A549 (cell line): ENCODE measurements around the gene POM121L2. TPM values are rescaled to one million over a fixed set of nuclear protein-coding genes. Genes with fewer than 3 reads are reported as not detected.

Source experiments
- ATAC-seq, 2 experiments: fragments of 200-7000 bp in 1 of 2; fragments of >200 bp in 1 of 2; cut with Nextera tagmentation in 1 of 2; cut with Tn5 transposase in 1 of 2; 3 replicates each; pipeline versions ENCODE4 v1.8.0 to v1.9.1; 2018 to 2020; ENCODE audit warnings: mild to moderate bottlenecking in 1 of 2, moderate library complexity in 1 of 2
- CTCF ChIA-PET: fragments of 300-600 bp; sonication (Branson Sonifier 250); formaldehyde crosslinking; extraction: SDS; loops from one replicate; lab custom pipeline; 2021; ENCODE audit warnings: antibody characterized with exemption, inconsistent platforms; lab: Yijun Ruan, JAX
- POLR2A ChIA-PET: fragments of 350-600 bp; formaldehyde crosslinking; extraction: SDS; loops from one replicate; lab custom pipeline; 2021; ENCODE audit warnings: antibody characterized with exemption, inconsistent platforms; lab: Yijun Ruan, JAX
- DNase-seq, 2 experiments: peaks; one replicate each; pipeline versions ENCODE4 v3.0.0 to v3.0.0-alpha.2; 2011 to 2016; ENCODE audit warnings: low read depth in 1 of 2, low spot score in 1 of 2
- FAIRE-seq: peaks from 2 replicates; lab custom pipeline; 2011; peaks lifted over from hg19 to GRCh38; lab: Jason Lieb, UNC
- H3K27ac ChIP-seq, 2 experiments: fragments of >200 bp; sonication (Bioruptor Twin); formaldehyde crosslinking; 3 replicates each; pipeline ENCODE4 v1.5.1; 2016 to 2017
- H3K4me1 ChIP-seq: fragments of >200 bp; sonication (Bioruptor Twin); formaldehyde crosslinking; 3 replicates; pipeline ENCODE4 v1.6.1; 2016
- H3K4me2 ChIP-seq: fragments of >200 bp; sonication (Bioruptor Twin); formaldehyde crosslinking; 3 replicates; pipeline ENCODE4 v1.6.1; 2016
- H3K4me3 ChIP-seq: fragments of >200 bp; sonication (Bioruptor Twin); formaldehyde crosslinking; 3 replicates; pipeline ENCODE4 v1.5.1; 2016
- H3K9me3 ChIP-seq: fragments of >200 bp; sonication (Bioruptor Twin); formaldehyde crosslinking; 3 replicates; pipeline ENCODE4 v1.6.1; 2016
- CEBPB ChIP-seq, 2 experiments: fragments of >200 bp in 1 of 2; sonication (Bioruptor Twin) in 1 of 2; formaldehyde crosslinking in 1 of 2; IDR thresholded peaks; 2 replicates each; pipeline ENCODE4 v1.6.1; 2012 to 2016
- EP300 ChIP-seq, 2 experiments: fragments of >200 bp; sonication (Bioruptor Twin); formaldehyde crosslinking; IDR thresholded peaks; 2 replicates in 1 of 2; 3 replicates in 1 of 2; pipeline ENCODE4 v1.6.1; 2016 to 2017
- ESRRA ChIP-seq: fragments of 150-350 bp; IDR thresholded peaks from 2 replicates; pipeline ENCODE4 v1.6.1; 2014; ENCODE audit warnings: mild to moderate bottlenecking, low read length, borderline replicate concordance
- FOSL2 ChIP-seq, 2 experiments: fragments of 450-650 bp in 1 of 2; fragments of >200 bp in 1 of 2; sonication (Bioruptor Twin) in 1 of 2; formaldehyde crosslinking; IDR thresholded peaks; 2 replicates each; pipeline versions ENCODE4 v1.5.0 to v1.6.1; 2016 to 2020; ENCODE audit warnings: mild to moderate bottlenecking in 1 of 2, moderate library complexity in 1 of 2
- GATA3 ChIP-seq: IDR thresholded peaks from 2 replicates; pipeline ENCODE4 v1.6.1; 2012; ENCODE audit warnings: borderline replicate concordance
- HEYL ChIP-seq: fragments of 250-450 bp; sonication (Bioruptor Pico); IDR thresholded peaks from 2 replicates; pipeline ENCODE4 v1.8.0; 2021; ENCODE audit warnings: mild to moderate bottlenecking, moderate library complexity
- HOXB13 ChIP-seq: fragments of 250-450 bp; sonication (Bioruptor Pico); IDR thresholded peaks from 2 replicates; pipeline ENCODE4 v1.5.0; 2020; ENCODE audit warnings: low read depth, mild to moderate bottlenecking, moderate library complexity
- HOXB5 ChIP-seq: fragments of 250-450 bp; sonication (Bioruptor Pico); IDR thresholded peaks from 2 replicates; pipeline ENCODE4 v1.5.0; 2020; ENCODE audit warnings: mild to moderate bottlenecking, moderate library complexity
- KDM1A ChIP-seq: fragments of 200-600 bp; sonication (generic); IDR thresholded peaks from 2 replicates; pipeline ENCODE4 v1.6.1; 2016; ENCODE audit warnings: low read depth, mild to moderate bottlenecking
- KDM5A ChIP-seq: fragments of 200-600 bp; sonication (generic); IDR thresholded peaks from 2 replicates; pipeline ENCODE4 v1.6.1; 2016; ENCODE audit warnings: antibody characterized with exemption, mild to moderate bottlenecking
- RFX5 ChIP-seq: fragments of 450-650 bp; IDR thresholded peaks from 2 replicates; pipeline ENCODE4 v1.7.1; 2014; ENCODE audit warnings: antibody characterized with exemption, mild to moderate bottlenecking, moderate library complexity
- TP53 ChIP-seq: fragments of 250-450 bp; sonication (Bioruptor Pico); IDR thresholded peaks from 2 replicates; pipeline ENCODE4 v1.5.0; 2021; ENCODE audit warnings: mild to moderate bottlenecking, moderate library complexity
- WGBS: methylation state at CpG from one replicate; pipeline ENCODE4 v1.1.6; 2017; ENCODE audit errors: missing lambda C conversion rate; 5-methylcytosine and 5-hydroxymethylcytosine counted together
- polyA plus RNA-seq, 4 experiments: library from polyadenylated mRNA; depleted of rRNA in 3 of 4; stranded (reverse); fragments of >200 nt; fragmentation: RNase III in 1 of 4; extraction: RNeasy Plus Mini Kit Qiagen cat#74134 plus additional on column Dnase treatment in 1 of 4; gene quantifications; 2 replicates in 3 of 4; 3 replicates in 1 of 4; pipeline ENCODE4 v1.2.3, GENCODE V29; 2011 to 2017
- TF ChIP-seq, protein P1 (sequence below): fragments of 450-650 bp; IDR thresholded peaks from 2 replicates; pipeline ENCODE4 v1.6.1; 2014; ENCODE audit warnings: antibody characterized with exemption
- TF ChIP-seq, protein P2 (sequence below): fragments of 200-600 bp; sonication (generic); IDR thresholded peaks from 2 replicates; pipeline ENCODE4 v1.6.1; 2016; ENCODE audit warnings: antibody characterized with exemption, mild to moderate bottlenecking, moderate library complexity
- TF ChIP-seq, protein P3 (sequence below): IDR thresholded peaks from 2 replicates; pipeline ENCODE4 v1.6.1; 2012

Gene POM121L2
- polyA plus RNA-seq, 2 of the 4 experiments (the other 2 are of a cell fraction): 0.09 TPM; not detected in 1

DNA sequence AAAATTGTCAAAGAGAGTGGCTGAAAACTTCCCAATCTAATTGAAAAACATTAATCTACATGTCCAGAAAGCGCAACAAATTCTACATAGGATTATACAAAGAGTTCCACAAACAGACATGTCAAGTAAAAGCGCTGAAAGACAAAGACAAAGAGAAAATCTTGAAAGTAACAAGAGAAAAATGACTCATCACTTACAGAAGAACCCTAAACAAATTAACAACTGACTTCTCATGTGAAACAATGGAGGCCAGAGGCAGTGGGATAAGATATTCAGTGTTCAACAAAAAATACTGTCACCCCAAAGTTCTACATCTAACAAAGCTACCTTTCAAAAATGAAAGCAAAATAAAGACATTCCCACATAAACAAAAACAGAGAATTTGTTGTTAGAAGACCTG, 2.0 kb upstream of the POM121L2 start:
- Histone ChIP-seq H3K4me2 (no peak overlapping the region), H3K4me1 (no peaks in the 10 kb centered on the region), H3K4me3 (no peak overlapping the region), H3K9me3 (peaks cover 9% of the 10 kb centered on the region; the same call in 1 of the 3 replicates)
- ChIA-PET CTCF (interaction anchor here (0.8 to 0.9 kb wide), 2 partner anchors 165 to 295 kb away, joined by 3 to 4 read pairs; no protein-coding TSS in a partner anchor), POLR2A (no interaction called here)
- WGBS: 51% methylated on average over 2 of the region's 2 CpGs
- FAIRE-seq (no peak), DNase-seq (no peak), ATAC-seq (no peak)
- TF ChIP-seq TP53 (CRISPR knock-in tag): no peak
- no peak for TF ChIP-seq EP300 (IDR thresholded peaks at IDR 0.05)
- TF ChIP-seq FOSL2 (IDR thresholded peaks at IDR 0.05): no peak
- peak; percentile 64 for TF ChIP-seq FOSL2 (CRISPR knock-in tag; IDR thresholded peaks at IDR 0.05)
- TF ChIP-seq, all 56 proteins: peak for 1
- no peak overlapping the region for H3K27ac ChIP-seq

DNA sequence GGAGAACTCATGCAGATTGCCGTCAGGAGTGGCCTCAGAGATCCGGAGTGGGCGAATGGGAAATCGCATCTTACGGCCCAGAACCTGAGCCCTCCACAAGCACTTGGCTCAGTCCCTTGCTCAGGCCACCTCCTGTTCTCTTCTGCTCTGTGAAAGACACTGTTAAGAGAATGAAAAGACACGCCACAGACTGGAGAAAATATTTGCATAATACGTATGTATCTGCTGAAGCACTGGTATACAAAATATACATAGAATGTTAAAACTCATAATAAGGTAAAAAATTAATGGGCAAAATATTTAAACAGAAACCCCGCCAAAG, 838 bp upstream of the POM121L2 start:
- CTCF ChIA-PET: interaction anchor here (0.8 to 1.2 kb wide), 7 partner anchors 9 to 296 kb away, joined by 3 to 10 read pairs (median 5); no protein-coding TSS in a partner anchor

DNA sequence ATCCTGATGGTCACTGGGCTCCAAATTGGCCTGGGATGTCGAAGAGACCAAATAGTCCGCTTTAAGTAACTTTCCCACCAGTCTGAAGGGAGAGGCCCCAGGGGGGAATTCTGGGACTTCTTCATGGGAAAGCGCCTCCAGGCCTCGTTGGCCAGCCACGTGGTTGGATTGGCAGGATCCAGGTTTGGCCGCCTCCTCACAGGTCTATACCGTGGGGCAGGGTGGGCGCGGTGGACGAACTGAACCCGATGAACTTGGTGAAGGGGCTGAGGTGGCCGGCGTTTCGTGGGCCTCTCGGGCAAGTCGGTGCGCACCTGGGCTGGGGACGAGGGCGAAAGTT, 297 bp downstream of the POM121L2 start:
- ATAC-seq: 0 out of 6 replicates have a peak, but pooled peaks of 1 of the 2 experiments have one; percentile 12
- WGBS: 56% methylated on average over 11 of the region's 19 CpGs
- ChIA-PET CTCF (interaction anchor here (0.8 to 1.6 kb wide), 7 partner anchors 9 to 440 kb away, joined by 3 to 10 read pairs (median 4); no protein-coding TSS in a partner anchor), POLR2A (no interaction called here)
- peaks cover 9% of the 10 kb centered on the region; the same call in 1 of the 3 replicates for H3K9me3 ChIP-seq
- peak overlapping the region in 1 of 2 experiments; percentile 83; a peak in 1 of 6 replicates for H3K27ac ChIP-seq
- TF ChIP-seq ESRRA (no peak), KDM5A (no peak), HOXB5 (no peak), HEYL (no peak), KDM1A (no peak), CEBPB (IDR thresholded peaks at IDR 0.05) (no peak)
- TF ChIP-seq, protein P1, sequence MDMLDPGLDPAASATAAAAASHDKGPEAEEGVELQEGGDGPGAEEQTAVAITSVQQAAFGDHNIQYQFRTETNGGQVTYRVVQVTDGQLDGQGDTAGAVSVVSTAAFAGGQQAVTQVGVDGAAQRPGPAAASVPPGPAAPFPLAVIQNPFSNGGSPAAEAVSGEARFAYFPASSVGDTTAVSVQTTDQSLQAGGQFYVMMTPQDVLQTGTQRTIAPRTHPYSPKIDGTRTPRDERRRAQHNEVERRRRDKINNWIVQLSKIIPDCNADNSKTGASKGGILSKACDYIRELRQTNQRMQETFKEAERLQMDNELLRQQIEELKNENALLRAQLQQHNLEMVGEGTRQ: no peak
- peak overlapping the region; percentile 77 for H3K4me2 ChIP-seq
- no peak for DNase-seq
- no peaks in the 10 kb centered on the region for H3K4me1 ChIP-seq
- peak overlapping the region; percentile 62; the same call in 2 of the 3 replicates for H3K4me3 ChIP-seq
- FAIRE-seq: no peak

More for the DNA sequence above, 838 bp upstream of the POM121L2 start:
- H3K9me3 ChIP-seq: peaks cover 9% of the 10 kb centered on the region; the same call in 1 of the 3 replicates
- DNase-seq (no peak), ATAC-seq (no peak), FAIRE-seq (no peak)
- H3K4me1 ChIP-seq: no peaks in the 10 kb centered on the region
- peak overlapping the region; percentile 62 for H3K4me3 ChIP-seq
- 19% methylated on average over 8 of the region's 8 CpGs for WGBS
- H3K27ac ChIP-seq: no peak overlapping the region
- H3K4me2 ChIP-seq: peak overlapping the region; percentile 77
- no peak for TF ChIP-seq RFX5
- no peak for TF ChIP-seq HOXB13
- TF ChIP-seq GATA3: no peak
- TF ChIP-seq, protein P2, sequence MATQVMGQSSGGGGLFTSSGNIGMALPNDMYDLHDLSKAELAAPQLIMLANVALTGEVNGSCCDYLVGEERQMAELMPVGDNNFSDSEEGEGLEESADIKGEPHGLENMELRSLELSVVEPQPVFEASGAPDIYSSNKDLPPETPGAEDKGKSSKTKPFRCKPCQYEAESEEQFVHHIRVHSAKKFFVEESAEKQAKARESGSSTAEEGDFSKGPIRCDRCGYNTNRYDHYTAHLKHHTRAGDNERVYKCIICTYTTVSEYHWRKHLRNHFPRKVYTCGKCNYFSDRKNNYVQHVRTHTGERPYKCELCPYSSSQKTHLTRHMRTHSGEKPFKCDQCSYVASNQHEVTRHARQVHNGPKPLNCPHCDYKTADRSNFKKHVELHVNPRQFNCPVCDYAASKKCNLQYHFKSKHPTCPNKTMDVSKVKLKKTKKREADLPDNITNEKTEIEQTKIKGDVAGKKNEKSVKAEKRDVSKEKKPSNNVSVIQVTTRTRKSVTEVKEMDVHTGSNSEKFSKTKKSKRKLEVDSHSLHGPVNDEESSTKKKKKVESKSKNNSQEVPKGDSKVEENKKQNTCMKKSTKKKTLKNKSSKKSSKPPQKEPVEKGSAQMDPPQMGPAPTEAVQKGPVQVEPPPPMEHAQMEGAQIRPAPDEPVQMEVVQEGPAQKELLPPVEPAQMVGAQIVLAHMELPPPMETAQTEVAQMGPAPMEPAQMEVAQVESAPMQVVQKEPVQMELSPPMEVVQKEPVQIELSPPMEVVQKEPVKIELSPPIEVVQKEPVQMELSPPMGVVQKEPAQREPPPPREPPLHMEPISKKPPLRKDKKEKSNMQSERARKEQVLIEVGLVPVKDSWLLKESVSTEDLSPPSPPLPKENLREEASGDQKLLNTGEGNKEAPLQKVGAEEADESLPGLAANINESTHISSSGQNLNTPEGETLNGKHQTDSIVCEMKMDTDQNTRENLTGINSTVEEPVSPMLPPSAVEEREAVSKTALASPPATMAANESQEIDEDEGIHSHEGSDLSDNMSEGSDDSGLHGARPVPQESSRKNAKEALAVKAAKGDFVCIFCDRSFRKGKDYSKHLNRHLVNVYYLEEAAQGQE: no peak
- TF ChIP-seq, protein P3, sequence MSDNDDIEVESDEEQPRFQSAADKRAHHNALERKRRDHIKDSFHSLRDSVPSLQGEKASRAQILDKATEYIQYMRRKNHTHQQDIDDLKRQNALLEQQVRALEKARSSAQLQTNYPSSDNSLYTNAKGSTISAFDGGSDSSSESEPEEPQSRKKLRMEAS: no peak
- POLR2A ChIA-PET: no interaction called here
